Effector CD8-positive, alpha-beta T cell (primary cell): ENCODE measurements around the gene SEC63.
"Not testable (repeated sequence)": the region's sequence is repeated elsewhere in the genome, so short reads cannot be mapped to it uniquely, and the experiment has no call there.

Source experiments
- DNase-seq: peaks from one replicate; lab custom pipeline; 2025; lab: John Stamatoyannopoulos, UW

The SEC63 gene

DNA sequence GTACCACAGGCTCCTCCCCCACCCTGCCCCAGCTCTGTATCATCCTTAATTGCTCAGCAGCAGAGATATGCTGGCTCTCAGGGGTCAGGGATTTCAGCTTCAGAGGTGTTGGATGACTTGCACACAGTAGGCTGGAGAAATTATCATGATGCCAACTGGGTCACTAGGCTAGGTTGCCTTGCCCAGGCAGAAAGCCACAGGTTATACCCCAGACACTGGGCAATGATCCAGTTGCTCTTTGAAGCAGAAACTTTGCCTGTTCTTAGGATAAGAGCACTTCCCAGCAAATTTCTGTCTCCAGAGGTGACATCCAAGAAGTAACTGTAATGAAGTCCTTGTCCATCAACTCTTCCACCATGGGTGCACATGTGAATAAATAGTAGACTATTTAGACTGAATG lies 95.6 kb downstream of the SEC63 start:
- no peak for DNase-seq

DNA sequence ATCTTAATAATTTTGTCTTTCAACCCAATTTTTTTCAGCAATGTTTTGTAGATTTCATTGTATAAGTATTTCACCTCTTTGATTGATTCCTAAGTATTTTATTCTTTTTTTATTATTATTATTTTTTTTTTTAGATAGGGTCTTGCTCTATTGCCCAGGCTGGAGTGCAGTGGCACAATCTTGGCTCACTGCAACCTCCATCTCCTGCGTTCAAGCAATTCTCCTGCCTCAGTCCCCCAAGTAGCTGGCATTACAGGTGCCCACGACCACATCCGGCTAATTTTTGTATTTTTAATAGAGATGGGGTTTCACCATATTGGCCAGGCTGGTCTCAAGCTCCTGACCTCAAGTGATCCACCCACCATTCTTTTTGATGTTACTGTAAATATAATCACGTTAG lies 97.0 kb downstream of the SEC63 start:
- DNase-seq, result not testable (repeated sequence)

DNA sequence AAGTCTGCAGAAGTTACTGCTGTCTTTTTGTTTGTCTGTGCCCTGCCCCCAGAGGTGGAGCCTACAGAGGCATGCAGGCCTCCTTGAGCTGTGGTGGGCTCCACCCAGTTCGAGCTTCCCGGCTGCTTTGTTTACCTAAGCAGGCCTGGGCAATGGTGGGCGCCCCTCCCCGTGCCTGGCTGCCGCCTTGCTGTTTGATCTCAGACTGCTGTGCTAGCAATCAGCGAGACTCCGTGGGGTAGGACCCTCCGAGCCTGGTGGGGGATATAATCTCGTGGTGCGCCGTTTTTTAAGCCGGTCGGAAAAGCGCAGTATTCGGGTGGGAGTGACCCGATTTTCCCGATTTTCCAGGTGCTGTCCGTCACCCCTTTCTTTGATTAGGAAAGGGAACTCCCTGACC lies 97.9 kb downstream of the SEC63 start:
- DNase-seq, result not testable (repeated sequence)

DNA sequence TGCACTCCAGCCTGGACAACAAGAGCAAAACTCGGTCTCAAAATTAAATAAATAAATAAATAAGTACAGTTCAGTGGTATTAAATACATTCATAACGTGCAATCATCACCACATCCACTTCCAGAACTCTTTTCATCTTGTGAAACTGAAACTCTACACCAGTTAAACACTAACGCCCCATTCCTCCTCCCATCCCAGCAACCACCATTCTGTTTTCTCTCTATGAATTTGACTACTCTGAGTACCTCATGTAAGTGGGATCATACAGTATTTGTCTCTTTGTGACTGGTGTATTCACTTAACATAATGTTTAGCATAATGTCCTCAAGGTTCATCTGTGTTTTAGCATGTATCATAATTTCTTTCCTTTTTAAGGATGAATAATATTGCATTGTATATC lies 104.8 kb downstream of the SEC63 start:
- DNase-seq, result no peak

DNA sequence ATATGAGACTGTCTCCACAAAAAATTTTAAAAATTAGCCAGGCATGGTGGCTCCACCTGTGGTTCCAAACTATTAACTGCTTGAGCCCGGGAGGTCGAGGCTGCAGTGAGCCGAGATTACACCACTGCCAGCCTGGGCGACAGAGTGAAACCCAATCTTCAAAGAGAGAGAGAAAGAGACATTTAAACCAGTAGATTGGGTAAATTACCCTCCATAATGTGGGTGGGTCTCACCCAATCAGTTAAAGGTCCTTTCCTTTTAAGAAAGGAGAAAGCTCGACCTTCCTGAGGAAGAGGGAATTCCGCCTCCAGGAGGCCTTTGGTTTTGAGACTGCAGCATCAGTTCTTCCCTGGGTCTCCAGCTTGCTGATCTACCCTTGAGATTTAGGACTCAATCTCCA lies 108.7 kb downstream of the SEC63 start:
- no peak for DNase-seq

DNA sequence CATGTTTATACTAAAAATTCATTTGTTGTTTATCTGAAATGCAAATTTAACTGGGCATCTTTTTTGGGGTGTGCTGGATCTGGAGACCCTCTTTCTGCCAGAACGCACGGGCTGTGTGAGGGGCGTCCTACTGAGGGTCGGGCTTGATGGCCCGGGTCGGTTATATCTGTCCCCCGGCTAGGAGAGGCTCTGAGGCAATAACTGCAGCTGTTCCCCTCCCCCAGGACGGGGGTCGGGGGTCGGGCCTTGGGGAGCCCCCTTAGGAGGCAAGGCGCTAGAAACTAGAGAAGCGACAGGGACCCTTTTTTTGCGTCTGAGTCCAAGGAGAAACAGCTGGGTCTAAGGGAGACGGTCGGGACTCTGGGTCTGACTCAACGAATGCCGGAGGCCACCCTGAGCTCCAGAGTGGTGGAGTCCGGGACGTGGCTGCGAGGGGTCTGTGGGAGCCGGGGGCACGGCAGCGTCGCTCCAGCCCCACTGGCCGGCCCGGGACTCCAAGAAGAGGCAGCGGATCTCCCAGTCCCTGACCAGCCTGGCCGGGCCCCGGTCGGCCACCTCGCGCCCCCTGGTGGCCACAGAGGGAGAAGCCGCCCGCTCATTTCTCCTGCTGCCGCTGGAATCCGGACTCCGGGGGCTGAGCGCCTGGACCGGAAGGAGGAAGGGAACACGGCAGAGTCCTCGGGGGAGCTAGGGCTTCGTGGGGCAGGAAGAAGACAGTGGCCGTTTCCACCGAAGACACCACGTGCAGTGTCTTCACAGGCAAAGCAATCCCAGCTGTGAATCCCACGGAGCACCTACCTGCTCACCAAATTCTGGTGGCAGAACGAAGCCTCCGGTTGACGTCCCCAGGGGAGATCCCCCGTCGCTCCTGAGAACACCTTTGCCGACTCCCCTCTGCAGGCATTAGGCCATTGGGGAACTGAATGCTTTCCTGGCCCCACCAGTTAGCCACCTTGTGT lies 109.9 kb downstream of the SEC63 start:
- peak; percentile 80 for DNase-seq

DNA sequence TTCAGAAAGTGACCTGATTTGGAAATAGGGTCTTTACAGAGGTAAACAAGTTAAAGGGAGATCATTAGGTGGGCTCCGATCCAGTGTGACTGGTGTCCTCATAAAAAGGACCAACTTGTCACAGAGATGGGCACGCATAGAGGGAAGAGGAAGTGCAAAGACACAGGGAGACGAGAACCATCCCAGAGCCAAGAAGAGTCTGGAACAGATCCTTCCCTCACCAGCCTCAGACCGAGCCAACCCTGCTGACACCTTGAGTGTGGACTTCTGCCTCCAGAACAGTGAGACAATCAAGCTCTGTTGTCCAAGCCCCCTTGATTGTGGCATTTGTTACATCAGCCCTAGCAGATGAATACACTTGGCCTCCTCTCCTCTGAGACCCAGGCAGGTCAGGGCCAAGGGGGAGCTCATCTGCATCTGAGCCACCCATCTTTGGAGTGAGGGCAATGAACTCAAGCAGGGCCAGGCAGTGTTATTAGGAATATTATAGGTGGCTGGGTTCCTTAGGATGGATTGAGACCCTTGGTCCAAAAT lies 111.7 kb downstream of the SEC63 start:
- no peak for DNase-seq

DNA sequence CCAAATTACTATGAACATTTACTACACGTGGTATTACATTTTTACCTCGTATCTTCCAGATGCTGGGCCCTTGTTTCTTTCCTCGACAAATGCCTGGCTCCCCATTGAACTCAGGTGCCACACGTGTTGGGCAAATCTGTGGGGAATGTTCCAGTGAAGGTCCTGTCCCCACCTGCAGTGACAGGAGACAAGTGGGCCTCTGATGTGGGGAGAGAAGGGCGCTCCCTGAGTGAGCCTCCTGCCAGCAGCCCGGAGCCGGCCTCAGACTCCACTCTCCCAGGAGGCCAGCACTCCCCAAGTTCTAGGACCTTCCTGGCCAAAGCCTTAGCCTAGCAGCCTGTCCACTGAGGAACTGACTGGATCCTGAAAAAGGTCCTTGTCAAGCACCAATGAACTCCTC lies 112.2 kb downstream of the SEC63 start:
- no peak for DNase-seq

DNA sequence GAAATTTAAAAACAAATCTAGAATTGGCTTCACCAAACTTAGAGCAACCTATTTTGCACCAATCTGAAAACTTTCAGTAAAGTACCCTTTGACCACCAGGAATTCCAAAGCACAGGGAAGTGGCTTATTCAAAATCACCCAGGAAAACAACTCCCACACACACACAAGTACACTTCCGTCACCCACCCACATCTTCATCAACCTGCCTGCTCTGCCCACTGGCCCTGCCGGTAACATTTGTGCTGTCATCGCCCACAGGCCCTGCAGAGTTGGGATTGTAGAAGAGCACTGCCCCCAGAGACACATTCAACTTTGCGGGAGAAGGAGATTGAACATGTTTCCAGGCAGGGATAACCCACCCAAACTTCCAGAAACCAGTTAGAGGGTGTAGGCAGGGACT lies 114.6 kb downstream of the SEC63 start:
- DNase-seq, result no peak

DNA sequence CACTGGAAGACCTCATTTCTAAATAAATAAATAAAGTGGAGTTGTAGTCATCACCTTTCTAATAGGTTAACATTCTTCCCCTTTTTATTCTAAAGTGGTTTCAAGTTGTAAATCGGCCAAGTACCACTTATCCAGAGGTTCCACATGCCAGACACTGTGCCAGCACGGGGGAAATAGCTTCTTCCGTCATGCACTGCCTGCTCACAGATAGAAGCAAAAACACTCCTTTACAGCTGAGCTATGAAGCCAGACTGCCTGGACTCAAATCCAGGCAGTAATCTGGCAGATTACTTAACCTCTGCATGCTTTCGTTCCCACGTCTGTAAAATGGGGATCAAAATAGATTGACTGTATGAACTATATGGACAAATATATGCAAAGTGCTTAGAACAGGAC lies 116.7 kb downstream of the SEC63 start:
- no peak for DNase-seq

DNA sequence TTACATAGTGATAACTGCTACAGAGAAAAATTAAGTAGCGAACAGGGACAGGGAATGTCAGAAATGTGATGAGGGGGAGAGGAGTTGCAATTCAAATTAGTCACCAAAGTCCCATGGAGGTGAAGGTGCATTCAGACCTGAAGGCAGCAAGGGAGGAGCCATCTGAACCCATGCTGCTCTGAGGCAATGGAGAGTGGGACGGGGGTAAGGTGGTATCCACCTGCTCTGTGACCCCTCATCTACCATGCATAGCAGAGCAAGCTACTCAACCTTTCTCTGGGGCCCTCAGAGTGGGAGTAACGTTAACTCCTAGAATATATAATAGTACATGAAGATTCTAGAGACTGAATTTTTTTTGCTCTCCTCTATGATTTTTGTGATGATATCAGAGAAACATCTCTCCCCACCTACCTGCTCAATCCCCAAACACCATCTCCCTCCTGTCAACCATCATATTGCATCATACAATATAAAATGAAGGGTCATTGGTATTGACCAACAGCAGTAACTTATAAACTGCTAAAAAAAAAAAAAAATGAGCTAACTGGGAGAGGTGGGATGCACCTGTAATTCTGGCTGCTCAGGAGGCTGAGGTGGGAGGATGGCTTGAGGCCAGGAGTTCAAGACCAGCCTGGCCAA lies 117.3 kb downstream of the SEC63 start:
- DNase-seq, result no peak

DNA sequence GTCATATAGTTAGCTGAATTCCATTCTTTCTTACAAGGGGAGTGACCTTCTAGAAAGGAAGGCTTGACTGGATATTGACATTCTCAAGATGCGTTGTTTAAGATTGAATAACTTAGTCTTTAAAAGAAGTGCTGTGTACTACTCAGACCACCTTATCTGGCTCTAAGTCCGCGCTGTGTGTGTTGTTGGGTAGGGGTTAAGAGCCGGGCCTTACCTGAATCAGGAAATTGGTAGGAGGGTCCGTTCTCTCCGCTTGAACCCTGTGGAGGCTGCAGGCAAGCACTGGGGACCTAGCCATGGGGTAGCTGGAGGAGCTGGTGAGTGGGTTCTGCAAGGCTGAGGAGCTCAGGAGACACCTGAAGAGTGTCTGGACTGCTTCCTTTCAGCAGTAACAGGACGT lies 124.9 kb downstream of the SEC63 start:
- DNase-seq, result no peak

DNA sequence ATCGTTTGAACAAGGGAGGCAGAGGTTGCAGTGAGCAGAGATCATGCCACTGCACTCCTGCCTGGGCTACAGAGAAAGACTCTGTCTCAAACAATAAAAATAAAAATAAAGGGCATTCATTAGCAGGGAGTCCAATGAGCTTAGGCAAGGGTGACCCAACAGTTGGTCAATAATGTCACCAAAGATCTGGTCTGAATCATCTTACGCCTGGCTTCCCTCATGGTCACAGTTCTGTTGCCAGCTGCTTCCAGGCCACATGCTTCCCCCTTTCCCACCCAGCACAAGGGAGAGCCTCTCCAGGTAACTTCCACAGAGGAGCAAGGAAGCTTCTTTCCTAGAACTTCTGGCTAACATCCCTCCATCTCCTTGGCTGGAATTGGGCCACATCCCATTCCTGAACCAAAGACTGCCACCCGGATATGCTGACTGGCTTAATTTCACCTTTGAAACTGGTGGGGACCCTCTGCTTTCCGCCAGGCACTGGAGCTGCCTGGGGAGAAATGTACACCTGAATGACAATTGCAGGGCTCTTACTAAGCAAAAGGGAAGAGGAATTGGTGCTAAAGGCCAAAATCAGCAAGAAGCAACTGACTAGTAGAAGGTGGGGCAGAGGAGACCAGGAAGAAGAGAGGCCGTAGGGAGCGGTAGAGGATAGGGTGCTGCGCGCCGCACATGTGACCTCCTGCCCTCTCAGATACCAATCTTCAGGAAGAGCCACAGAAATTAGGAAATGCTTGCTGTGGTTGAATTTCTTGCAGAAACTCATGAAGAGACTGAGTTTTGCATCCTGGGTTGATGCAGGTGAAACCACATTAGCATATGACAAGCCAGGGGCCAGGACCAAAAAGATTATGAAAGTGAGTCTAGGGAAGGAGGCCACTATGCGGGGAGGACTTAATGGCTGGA lies 125.6 kb downstream of the SEC63 start:
- no peak for DNase-seq

DNA sequence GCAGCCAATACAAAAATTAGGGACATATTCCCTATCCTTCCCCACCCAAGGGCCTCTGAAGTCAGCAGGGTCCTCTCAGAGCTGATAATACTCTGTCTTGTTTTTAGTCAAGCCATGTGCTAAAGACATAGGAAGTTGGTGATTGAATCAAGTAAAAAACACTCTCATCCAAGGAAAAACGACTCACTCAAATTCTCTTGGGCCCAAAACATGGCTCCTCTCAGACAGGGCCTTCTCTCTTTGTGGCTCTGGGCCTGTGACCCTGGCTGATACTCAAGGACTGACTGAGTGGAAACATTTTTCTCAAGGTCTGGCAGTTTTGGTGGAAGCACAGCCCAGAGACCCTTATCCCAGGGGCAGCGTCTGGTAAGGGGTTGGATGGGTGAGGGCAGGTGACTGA lies 127.9 kb downstream of the SEC63 start:
- no peak for DNase-seq

DNA sequence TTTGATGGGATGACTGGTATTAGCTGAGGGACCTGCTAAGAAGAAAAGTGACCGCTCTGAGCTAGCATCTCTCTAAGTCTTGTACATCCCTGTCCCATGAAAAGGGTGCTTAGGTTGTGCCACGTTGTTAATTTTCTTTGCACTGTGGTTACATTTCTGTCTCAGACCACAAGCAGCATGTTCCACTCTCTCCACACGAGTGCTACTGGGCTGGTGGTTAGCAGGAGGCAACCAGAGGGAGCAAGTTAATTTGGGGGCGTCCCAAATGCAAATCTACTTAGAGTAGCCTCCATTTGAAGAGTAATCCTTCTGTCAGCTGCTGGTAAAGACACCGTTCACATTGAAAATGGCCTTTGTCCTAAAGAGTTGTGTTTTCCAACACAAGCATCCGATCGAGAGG lies 130.5 kb downstream of the SEC63 start:
- DNase-seq, result no peak

DNA sequence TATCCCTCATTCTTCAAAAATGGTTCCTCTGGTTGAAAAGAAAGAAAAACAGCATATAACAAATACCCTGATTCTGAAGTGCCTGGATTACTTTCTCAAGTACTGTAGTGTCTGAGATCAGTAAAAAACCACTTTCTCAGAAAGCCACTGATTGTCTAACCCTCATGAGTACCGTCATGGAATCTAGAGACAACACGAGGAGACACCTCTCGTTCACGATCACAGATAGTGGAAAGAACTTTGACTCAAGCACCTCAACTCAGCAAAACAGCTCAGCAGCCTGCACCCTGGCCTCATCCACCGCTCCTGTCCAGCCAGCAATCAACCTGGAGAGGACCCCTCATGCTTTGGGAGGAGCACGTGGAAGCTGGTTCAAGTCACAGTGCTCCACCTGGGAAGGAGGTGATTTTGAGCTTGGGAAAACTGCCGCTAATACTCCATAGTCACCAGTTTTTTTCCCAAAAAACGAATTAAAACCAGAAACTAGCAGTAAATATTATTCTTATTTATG lies 134.9 kb downstream of the SEC63 start:
- peak; percentile 11 for DNase-seq

DNA sequence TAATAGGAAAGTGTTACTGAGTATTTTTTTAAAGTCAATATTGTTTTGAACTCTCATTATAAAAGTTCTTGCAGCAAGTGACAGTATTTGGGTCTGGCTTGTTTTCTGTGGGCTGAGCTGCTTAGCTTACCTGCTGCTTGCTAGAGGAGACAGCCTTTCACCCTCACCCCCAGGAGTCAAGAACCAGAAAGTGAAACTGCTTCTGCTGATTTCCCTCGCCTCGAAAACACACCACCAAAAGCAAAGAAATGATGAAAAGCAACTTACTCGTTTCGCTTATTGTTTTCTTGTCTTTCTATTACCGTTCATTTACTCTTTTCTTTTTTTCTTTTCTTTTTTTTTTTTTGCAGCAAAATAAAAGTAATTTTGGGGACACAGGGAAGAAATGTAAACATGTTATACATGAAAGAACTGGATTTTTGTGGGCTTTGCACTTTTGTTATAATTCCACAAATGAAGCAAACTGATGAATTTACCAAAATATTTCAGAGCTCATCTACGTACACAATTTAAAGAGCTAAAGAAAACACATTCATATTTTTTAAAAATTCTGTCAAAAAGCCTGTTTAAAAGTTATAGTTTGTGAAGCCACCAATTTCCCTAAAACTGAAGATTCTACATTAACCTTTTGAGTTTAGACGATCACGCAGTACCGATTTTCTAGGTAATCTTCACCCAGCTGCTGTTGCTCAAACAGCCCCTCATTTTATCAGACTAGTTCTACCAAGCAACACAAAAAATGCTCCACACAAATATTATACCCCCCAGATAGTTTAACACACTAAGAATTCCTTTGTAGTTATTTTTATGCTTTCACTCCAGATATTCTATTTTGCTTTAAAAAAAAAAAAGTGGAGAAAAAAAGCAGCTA lies 135.6 kb downstream of the SEC63 start:
- DNase-seq, result peak; percentile 31

DNA sequence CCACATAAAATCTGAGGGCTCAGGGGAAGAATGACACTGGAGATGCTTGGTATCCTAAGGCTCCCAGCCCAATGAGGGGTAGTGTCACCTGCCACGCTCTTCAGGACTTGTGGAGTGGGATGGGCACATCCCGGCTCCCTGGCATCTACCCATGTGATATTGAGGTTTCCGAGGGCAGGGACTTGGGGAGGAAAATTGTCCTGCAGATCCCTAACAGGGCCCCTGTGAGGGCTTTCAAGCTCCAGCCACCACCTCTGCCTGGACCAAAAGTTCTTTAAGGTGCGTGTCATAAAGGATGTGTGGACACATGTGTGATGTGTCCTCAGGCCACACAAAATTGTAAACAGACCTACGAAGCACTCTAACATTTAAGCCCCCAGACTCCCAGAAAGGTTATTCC lies 136.4 kb downstream of the SEC63 start:
- DNase-seq, result no peak

DNA sequence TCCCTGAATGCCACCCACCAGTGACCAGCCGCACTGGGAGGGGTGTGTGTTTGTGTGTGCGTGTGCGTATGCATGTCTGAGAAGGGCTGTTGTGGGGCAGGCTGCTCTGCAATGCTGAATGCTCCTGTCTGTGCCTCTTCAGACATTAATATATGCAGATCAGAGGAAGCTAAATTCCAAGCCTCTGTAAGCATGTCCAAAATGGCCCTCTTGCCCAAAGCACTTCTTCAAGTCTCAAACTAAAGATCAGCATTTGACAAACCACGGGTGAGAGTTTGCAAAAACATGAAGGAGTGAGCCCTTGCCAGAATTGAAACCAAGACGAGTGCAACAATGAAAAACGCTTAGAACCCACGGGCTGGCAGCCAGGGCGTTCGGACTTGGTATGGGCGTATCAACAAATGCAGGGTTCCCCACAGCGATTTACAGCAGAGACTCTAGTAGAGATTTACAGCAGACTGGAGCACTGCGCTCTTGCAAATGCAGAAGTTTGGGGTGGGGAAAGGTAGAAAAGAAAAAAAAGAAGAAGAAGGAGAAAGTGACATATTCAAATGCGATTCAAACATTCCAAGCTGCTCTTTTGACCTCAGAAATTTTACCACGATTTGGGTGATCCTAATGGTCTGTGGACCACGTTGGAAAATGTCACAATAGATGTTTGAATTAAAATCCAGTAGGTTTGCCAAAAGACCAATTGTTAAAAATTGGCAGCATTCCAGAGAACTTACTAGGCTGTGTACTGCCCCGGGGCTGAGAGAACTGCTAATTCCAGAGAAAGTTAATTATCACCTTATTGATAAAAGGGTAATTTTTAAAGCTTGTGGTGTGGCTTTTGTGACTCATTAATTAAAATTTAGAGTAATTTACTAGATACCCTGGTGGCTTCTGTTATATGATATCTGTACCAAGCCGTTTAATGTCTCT lies 137.4 kb downstream of the SEC63 start:
- no peak for DNase-seq

DNA sequence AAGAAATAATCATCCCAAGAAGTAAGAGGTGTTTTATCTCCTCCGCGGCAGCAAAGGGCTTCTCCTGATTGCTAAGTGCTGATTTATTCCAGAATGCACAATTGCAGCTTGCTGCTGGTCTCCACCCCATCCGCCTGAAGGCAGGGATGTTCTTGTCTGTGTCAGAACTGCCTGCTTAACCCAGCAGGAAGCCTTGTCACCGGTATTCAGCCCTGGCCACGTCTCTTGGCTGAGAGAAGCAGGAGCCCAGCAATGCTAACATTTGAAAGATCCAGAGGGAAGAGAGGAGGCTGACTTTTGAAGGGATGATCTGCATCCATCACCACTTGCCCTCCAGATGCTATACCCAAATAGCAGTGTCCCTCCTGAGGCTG lies 138.1 kb downstream of the SEC63 start:
- DNase-seq, result no peak
